Measurements from ENCODE around the gene GLP2R.
"Not testable (repeated sequence)": the region's sequence is repeated elsewhere in the genome, so short reads cannot be mapped to it uniquely, and the experiment has no call there.

GLP2R gene

GRCh38 chr17:9918804-9919352 lies 93.2 kb downstream of the GLP2R start:
- H3F3A ChIP-seq (ENCODE audit: insufficient read depth): no peaks in the 10 kb centered on the region

GRCh38 chr17:9921216-9921615 lies 95.5 kb downstream of the GLP2R start:
- H3K79me2 ChIP-seq (ENCODE audit: insufficient read depth, low read length); H3K4me3 ChIP-seq (ENCODE audit: insufficient read depth, low read length, poor library complexity, severe bottlenecking); H3K27ac ChIP-seq (ENCODE audit: low read depth, low read length); H4K20me1 ChIP-seq (ENCODE audit: low read depth, low read length); H3K9ac ChIP-seq (ENCODE audit: low read length); H3K27me3 ChIP-seq (ENCODE audit: low read length); H3K36me3 ChIP-seq (ENCODE audit: low read length); H3K9me3 ChIP-seq (ENCODE audit: insufficient read depth, low read length); H3K4me2 ChIP-seq (ENCODE audit: low read depth, low read length, poor library complexity, severe bottlenecking); H3K9me2 ChIP-seq (replicated peaks; ENCODE audit: insufficient read depth, low read length); H2AFZ ChIP-seq (ENCODE audit: low read depth, low read length, severe bottlenecking); H3F3A ChIP-seq (ENCODE audit: insufficient read depth): not testable (repeated sequence)

More at GRCh38 chr17:9918804-9919352, 93.2 kb downstream of the GLP2R start:
- Histone ChIP-seq H3K9me3 (ENCODE audit: insufficient read depth, low read length) (no peaks in the 10 kb centered on the region), H3K36me3 (ENCODE audit: low read length) (no peaks in the 10 kb centered on the region), H3K9me2 (replicated peaks; ENCODE audit: insufficient read depth, low read length) (no peaks in the 10 kb centered on the region), H2AFZ (ENCODE audit: low read depth, low read length, severe bottlenecking) (no peak overlapping the region), H4K20me1 (ENCODE audit: low read depth, low read length) (no peaks in the 10 kb centered on the region), H3K9ac (ENCODE audit: low read length) (no peak overlapping the region), H3K4me3 (ENCODE audit: insufficient read depth, low read length, poor library complexity, severe bottlenecking) (no peak overlapping the region), H3K27ac (ENCODE audit: low read depth, low read length) (no peak overlapping the region), H3K79me2 (ENCODE audit: insufficient read depth, low read length) (no peaks in the 10 kb centered on the region), H3K27me3 (ENCODE audit: low read length) (no peaks in the 10 kb centered on the region), H3K4me2 (ENCODE audit: low read depth, low read length, poor library complexity, severe bottlenecking) (no peak overlapping the region)
- TF ChIP-seq EZH2phosphoT487 (conservative IDR thresholded peaks at IDR 0.05; ENCODE audit: low read length): no peak
- TF ChIP-seq CTCF (IDR thresholded peaks at IDR 0.05; ENCODE audit: insufficient read depth, low read length, poor library complexity, severe bottlenecking): no peak

- TF ChIP-seq CTCF (IDR thresholded peaks at IDR 0.05; ENCODE audit: insufficient read depth, low read length, poor library complexity, severe bottlenecking): no peak
- Histone ChIP-seq H3K36me3 (ENCODE audit: low read length) (no peaks in the 10 kb centered on the region), H3K79me2 (ENCODE audit: insufficient read depth, low read length) (no peaks in the 10 kb centered on the region), H3K27ac (ENCODE audit: low read depth, low read length) (no peak overlapping the region), H3K9me2 (replicated peaks; ENCODE audit: insufficient read depth, low read length) (no peaks in the 10 kb centered on the region), H3K27me3 (ENCODE audit: low read length) (no peaks in the 10 kb centered on the region), H3K9me3 (ENCODE audit: insufficient read depth, low read length) (no peaks in the 10 kb centered on the region), H3K4me3 (ENCODE audit: insufficient read depth, low read length, poor library complexity, severe bottlenecking) (no peak overlapping the region), H4K20me1 (ENCODE audit: low read depth, low read length) (no peaks in the 10 kb centered on the region), H3K9ac (ENCODE audit: low read length) (no peak overlapping the region), H2AFZ (ENCODE audit: low read depth, low read length, severe bottlenecking) (no peak overlapping the region), H3K4me2 (ENCODE audit: low read depth, low read length, poor library complexity, severe bottlenecking) (no peak overlapping the region), H3F3A (ENCODE audit: insufficient read depth) (no peaks in the 10 kb centered on the region)
Observed at GRCh38 chr17:9922012-9922848, 96.5 kb downstream of the GLP2R start.

- no peaks in the 10 kb centered on the region for H3K79me2 ChIP-seq (ENCODE audit: insufficient read depth, low read length)
- H3K27me3 ChIP-seq (ENCODE audit: low read length): no peaks in the 10 kb centered on the region
- no peak overlapping the region for H3K9ac ChIP-seq (ENCODE audit: low read length)
- no peak overlapping the region for H3K27ac ChIP-seq (ENCODE audit: low read depth, low read length)
- no peaks in the 10 kb centered on the region for H3F3A ChIP-seq (ENCODE audit: insufficient read depth)
- no peak overlapping the region for H2AFZ ChIP-seq (ENCODE audit: low read depth, low read length, severe bottlenecking)
- TF ChIP-seq CTCF (IDR thresholded peaks at IDR 0.05; ENCODE audit: insufficient read depth, low read length, poor library complexity, severe bottlenecking): peak; percentile 50
- TF ChIP-seq EZH2phosphoT487 (conservative IDR thresholded peaks at IDR 0.05; ENCODE audit: low read length): no peak
- no peak overlapping the region for H3K4me3 ChIP-seq (ENCODE audit: insufficient read depth, low read length, poor library complexity, severe bottlenecking)
- no peaks in the 10 kb centered on the region for H3K36me3 ChIP-seq (ENCODE audit: low read length)
- no peak overlapping the region for H3K4me2 ChIP-seq (ENCODE audit: low read depth, low read length, poor library complexity, severe bottlenecking)
- no peaks in the 10 kb centered on the region for H3K9me3 ChIP-seq (ENCODE audit: insufficient read depth, low read length)
- no peaks in the 10 kb centered on the region for H4K20me1 ChIP-seq (ENCODE audit: low read depth, low read length)
- H3K9me2 ChIP-seq (replicated peaks; ENCODE audit: insufficient read depth, low read length): no peaks in the 10 kb centered on the region
Observed at GRCh38 chr17:9924735-9925191, 99.0 kb downstream of the GLP2R start.
